Lower leg skin (tissue), 4 donors: ENCODE measurements around the gene DNLZ. TPM values are rescaled to one million over a fixed set of nuclear protein-coding genes. Genes with fewer than 3 reads are reported as not detected.

Experiments used
- DNase-seq, 2 donors: peaks; one replicate each; pipeline ENCODE4 v3.0.0-alpha.2; 2019; ENCODE audit warnings: low spot score in 2 of 2
- H3K4me3 ChIP-seq: fragments of 200-600 bp; sonication (generic); 2 replicates; pipeline ENCODE4 v1.5.1; 2017; ENCODE audit warnings: mild to moderate bottlenecking, low read depth; ENCODE audit not compliant: poor library complexity, severe bottlenecking
- POLR2A ChIP-seq, 2 donors: fragments of 450-650 bp; IDR thresholded peaks; one replicate each; pipeline ENCODE4 v1.6.1; 2016 to 2017; ENCODE audit warnings: antibody characterized with exemption in 2 of 2, mild to moderate bottlenecking in 1 of 2, moderate library complexity in 1 of 2
- WGBS, 2 donors: methylation state at CpG; one replicate each; pipeline ENCODE4 v1.1.5; 2018; 5-methylcytosine and 5-hydroxymethylcytosine counted together
- intact Hi-C: fragments of 100-400 bp; cut with DNase I; formaldehyde crosslinking; loops from one replicate; pipeline ENCODE4 v1.15.0; 2023; ENCODE audit warnings: low total_unique reads
- total RNA-seq, 4 donors: library from RNA; depleted of rRNA; stranded (reverse); fragments of >200 nt; gene quantifications; one replicate each; pipeline ENCODE4 v1.1.0, GENCODE V29; 2016
- TF ChIP-seq, protein P1 (sequence below), 3 donors: fragments of 450-650 bp; IDR thresholded peaks; one replicate each; pipeline ENCODE4 v1.5.1; 2016; ENCODE audit warnings: antibody characterized with exemption in 3 of 3, mild to moderate bottlenecking in 3 of 3, moderate library complexity in 2 of 3

The DNLZ gene
- total RNA-seq, 4 donors from 2014 or later: 30.9 to 64.6 (median 44.1) TPM

- H3K4me3 ChIP-seq: no peak overlapping the region
- DNase-seq: no peak
- WGBS, 2 donors: 80 to 82% methylated on average over 11 to 16 of the region's 16 CpGs
- intact Hi-C loops: no loop called here
- TF ChIP-seq, protein P1, sequence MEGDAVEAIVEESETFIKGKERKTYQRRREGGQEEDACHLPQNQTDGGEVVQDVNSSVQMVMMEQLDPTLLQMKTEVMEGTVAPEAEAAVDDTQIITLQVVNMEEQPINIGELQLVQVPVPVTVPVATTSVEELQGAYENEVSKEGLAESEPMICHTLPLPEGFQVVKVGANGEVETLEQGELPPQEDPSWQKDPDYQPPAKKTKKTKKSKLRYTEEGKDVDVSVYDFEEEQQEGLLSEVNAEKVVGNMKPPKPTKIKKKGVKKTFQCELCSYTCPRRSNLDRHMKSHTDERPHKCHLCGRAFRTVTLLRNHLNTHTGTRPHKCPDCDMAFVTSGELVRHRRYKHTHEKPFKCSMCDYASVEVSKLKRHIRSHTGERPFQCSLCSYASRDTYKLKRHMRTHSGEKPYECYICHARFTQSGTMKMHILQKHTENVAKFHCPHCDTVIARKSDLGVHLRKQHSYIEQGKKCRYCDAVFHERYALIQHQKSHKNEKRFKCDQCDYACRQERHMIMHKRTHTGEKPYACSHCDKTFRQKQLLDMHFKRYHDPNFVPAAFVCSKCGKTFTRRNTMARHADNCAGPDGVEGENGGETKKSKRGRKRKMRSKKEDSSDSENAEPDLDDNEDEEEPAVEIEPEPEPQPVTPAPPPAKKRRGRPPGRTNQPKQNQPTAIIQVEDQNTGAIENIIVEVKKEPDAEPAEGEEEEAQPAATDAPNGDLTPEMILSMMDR (IDR thresholded peaks at IDR 0.05): no peak
- TF ChIP-seq POLR2A (IDR thresholded peaks at IDR 0.05): no peak
Observed at GRCh38 chr9:136317695-136318094, 45.8 kb downstream of the DNLZ start.

DNA sequence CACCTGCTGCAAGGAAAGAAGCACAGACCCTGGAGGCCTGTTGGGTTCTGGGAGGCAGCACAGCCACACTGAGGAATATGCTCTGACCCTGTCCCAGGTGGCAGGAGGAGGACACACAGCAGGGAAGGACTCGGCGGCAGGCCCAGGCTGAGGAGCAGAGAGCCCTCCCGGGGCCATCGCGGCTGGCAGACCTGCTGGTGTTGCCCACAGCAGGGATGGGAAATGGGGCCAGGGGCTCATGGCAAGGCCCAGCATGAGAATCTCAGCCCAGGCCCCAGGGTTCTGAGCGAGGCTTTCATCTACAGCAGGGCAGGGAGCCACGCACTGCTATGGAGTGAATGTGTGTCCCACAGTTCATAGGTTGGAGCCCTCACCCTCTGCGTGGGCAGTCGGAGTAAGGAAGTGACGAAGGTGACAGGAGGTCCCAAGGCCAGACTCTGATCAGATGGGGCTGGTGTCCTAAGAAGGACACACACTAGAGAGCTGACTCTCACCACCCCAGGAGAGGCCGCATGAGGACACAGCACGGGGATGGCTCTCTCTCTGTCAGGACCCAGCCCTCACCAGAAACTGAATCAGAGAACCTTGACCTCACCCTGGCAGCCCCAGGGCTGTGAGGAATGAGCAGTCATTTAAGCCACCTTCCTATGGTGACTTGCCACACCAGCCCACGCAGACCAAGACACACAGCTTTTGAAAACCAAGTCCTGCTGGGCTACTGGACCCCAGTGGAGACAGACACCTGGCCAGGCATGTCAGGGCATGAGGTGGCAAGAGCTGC is 46.5 kb downstream of the DNLZ start:
- intact Hi-C loops: no loop called here
- WGBS, 2 donors: 88 to 89% methylated on average over 13 of the region's 13 CpGs
- no peak overlapping the region for H3K4me3 ChIP-seq
- no peak for TF ChIP-seq POLR2A (IDR thresholded peaks at IDR 0.05)
- TF ChIP-seq, protein P1 (IDR thresholded peaks at IDR 0.05): no peak
- no peak for DNase-seq

DNA sequence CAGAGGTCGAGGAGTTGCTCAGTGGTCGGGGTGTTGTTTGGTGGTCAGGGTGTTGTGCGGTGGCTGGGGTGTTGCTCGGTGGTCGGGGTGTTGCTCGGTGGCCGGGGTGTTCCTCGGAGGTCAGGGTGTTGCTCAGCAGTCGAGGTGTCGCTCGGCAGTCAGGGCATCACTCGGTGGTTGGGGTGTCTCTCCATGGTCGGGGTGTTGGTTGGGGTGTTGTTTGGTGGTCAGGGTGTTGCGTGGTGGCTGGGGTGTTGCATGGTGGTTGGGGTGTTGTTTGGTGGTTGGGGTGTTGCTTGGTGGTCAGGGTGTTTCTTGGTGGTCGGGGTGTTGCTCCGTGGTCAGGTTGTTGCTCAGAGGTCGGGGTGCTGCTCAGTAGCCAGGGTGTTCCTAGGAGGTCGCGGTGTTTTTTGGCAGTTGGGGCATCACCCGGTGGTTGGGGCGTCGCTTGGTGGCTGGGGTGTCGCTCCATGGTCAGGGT is 47.2 kb downstream of the DNLZ start:
- H3K4me3 ChIP-seq: no peak overlapping the region
- WGBS, 2 donors: 91 to 92% methylated on average over 23 of the region's 23 CpGs
- intact Hi-C loops: no loop called here
- TF ChIP-seq, protein P1 (IDR thresholded peaks at IDR 0.05): no peak
- TF ChIP-seq POLR2A (IDR thresholded peaks at IDR 0.05): no peak
- no peak for DNase-seq

GRCh38 chr9:136314944-136315343 is 48.6 kb downstream of the DNLZ start:
- intact Hi-C loops: no loop called here
- H3K4me3 ChIP-seq: no peak overlapping the region
- TF ChIP-seq POLR2A (IDR thresholded peaks at IDR 0.05): no peak
- TF ChIP-seq, protein P1 (IDR thresholded peaks at IDR 0.05): no peak
- WGBS, 2 donors: 88% methylated on average over 4 of the region's 4 CpGs
- DNase-seq: no peak

GRCh38 chr9:136314056-136314416 is 49.5 kb downstream of the DNLZ start:
- no peak for DNase-seq
- TF ChIP-seq POLR2A (IDR thresholded peaks at IDR 0.05): no peak
- TF ChIP-seq, protein P1 (IDR thresholded peaks at IDR 0.05): no peak
- 91 to 96% methylated on average over 3 of the region's 3 CpGs for WGBS, 2 donors
- no peak overlapping the region for H3K4me3 ChIP-seq
- intact Hi-C loops: no loop called here
